ACC112 (cell line): ENCODE results near the gene PTPRG.

Experiments
- H2AFZ ChIP-seq: fragments of 200-600 bp; sonication (generic); one replicate; pipeline ENCODE4 v1.6.0; 2017; ENCODE audit warnings: antibody characterized with exemption, low read length; ENCODE audit not compliant: unreplicated experiment
- H3K27ac ChIP-seq: fragments of 200-600 bp; sonication (generic); 2 replicates; pipeline ENCODE4 v1.5.1; 2014; ENCODE audit warnings: low read depth, mild to moderate bottlenecking, antibody characterized with exemption, low read length, moderate library complexity
- H3K27me3 ChIP-seq: fragments of 200-600 bp; sonication (generic); 2 replicates; pipeline ENCODE4 v1.6.1; 2014; ENCODE audit warnings: mild to moderate bottlenecking, antibody characterized with exemption, low read length, moderate library complexity, mixed read lengths; ENCODE audit not compliant: insufficient read depth
- H3K36me3 ChIP-seq: fragments of 200-600 bp; sonication (generic); 2 replicates; pipeline ENCODE4 v1.6.1; 2016; ENCODE audit warnings: mild to moderate bottlenecking, antibody characterized with exemption, low read length, moderate library complexity, mixed read lengths; ENCODE audit not compliant: insufficient read depth
- H3K4me1 ChIP-seq: fragments of 200-600 bp; sonication (generic); one replicate; pipeline ENCODE4 v1.6.1; 2016; ENCODE audit warnings: low read length, mixed read lengths; ENCODE audit not compliant: insufficient read depth, unreplicated experiment, control insufficient read depth
- H3K4me3 ChIP-seq: fragments of 200-600 bp; sonication (generic); 2 replicates; pipeline ENCODE4 v1.5.1; 2014; ENCODE audit warnings: mild to moderate bottlenecking, low read depth, low read length
- H3K79me2 ChIP-seq: fragments of 200-600 bp; sonication (generic); one replicate; pipeline ENCODE4 v1.6.0; 2016; ENCODE audit warnings: low read length; ENCODE audit not compliant: control insufficient read depth, unreplicated experiment, insufficient read depth

Gene PTPRG

GRCh38 chr3:62153231-62153630 is 591.9 kb downstream of the PTPRG start:
- no peak overlapping the region for H3K27ac ChIP-seq
- H2AFZ ChIP-seq = no peak overlapping the region
- no peaks in the 10 kb centered on the region for H3K27me3 ChIP-seq
- H3K4me3 ChIP-seq = no peak overlapping the region
- peaks cover 7% of the 10 kb centered on the region for H3K4me1 ChIP-seq
- H3K36me3 ChIP-seq = peaks cover 6% of the 10 kb centered on the region; the same call in 1 of the 2 replicates
- no peaks in the 10 kb centered on the region for H3K79me2 ChIP-seq

- Histone ChIP-seq H2AFZ (no peak overlapping the region), H3K27me3 (no peaks in the 10 kb centered on the region), H3K79me2 (no peaks in the 10 kb centered on the region), H3K36me3 (peaks cover 6% of the 10 kb centered on the region; the same call in 1 of the 2 replicates), H3K4me3 (no peak overlapping the region), H3K4me1 (peaks cover 17% of the 10 kb centered on the region), H3K27ac (no peak overlapping the region)
Measured at GRCh38 chr3:62154457-62155148, 593.2 kb downstream of the PTPRG start.

GRCh38 chr3:62159056-62159708 is 597.8 kb downstream of the PTPRG start:
- H3K27me3 ChIP-seq = no peaks in the 10 kb centered on the region
- peak overlapping the region; percentile 53 for H3K4me3 ChIP-seq
- peaks cover 6% of the 10 kb centered on the region; the same call in 1 of the 2 replicates for H3K36me3 ChIP-seq
- no peaks in the 10 kb centered on the region for H3K79me2 ChIP-seq
- H2AFZ ChIP-seq = peak overlapping the region; percentile 29
- H3K27ac ChIP-seq = peak overlapping the region; percentile 91
- H3K4me1 ChIP-seq = peaks cover 36% of the 10 kb centered on the region

- Histone ChIP-seq H2AFZ (peak overlapping the region; percentile 47), H3K4me1 (peaks cover 36% of the 10 kb centered on the region), H3K27ac (peak overlapping the region; percentile 91), H3K79me2 (no peaks in the 10 kb centered on the region), H3K4me3 (peak overlapping the region; percentile 53), H3K27me3 (no peaks in the 10 kb centered on the region), H3K36me3 (peaks cover 6% of the 10 kb centered on the region; the same call in 1 of the 2 replicates)
Measured at GRCh38 chr3:62159709-62160092, 598.3 kb downstream of the PTPRG start.

GRCh38 chr3:62161371-62161770 is 600.0 kb downstream of the PTPRG start:
- Histone ChIP-seq H3K4me1 (peaks cover 36% of the 10 kb centered on the region), H3K4me3 (no peak overlapping the region), H3K36me3 (peaks cover 6% of the 10 kb centered on the region; the same call in 1 of the 2 replicates), H3K79me2 (no peaks in the 10 kb centered on the region), H3K27me3 (no peaks in the 10 kb centered on the region), H2AFZ (no peak overlapping the region), H3K27ac (no peak overlapping the region; the same call in 1 of the 2 replicates)

GRCh38 chr3:62164196-62164595 is 602.8 kb downstream of the PTPRG start:
- no peaks in the 10 kb centered on the region for H3K36me3 ChIP-seq
- H3K4me3 ChIP-seq = no peak overlapping the region
- H3K79me2 ChIP-seq = no peaks in the 10 kb centered on the region
- no peak overlapping the region for H2AFZ ChIP-seq
- H3K27me3 ChIP-seq = no peaks in the 10 kb centered on the region
- H3K27ac ChIP-seq = no peak overlapping the region
- peaks cover 28% of the 10 kb centered on the region for H3K4me1 ChIP-seq

- no peak overlapping the region for H2AFZ ChIP-seq
- H3K27ac ChIP-seq = no peak overlapping the region
- H3K4me1 ChIP-seq = peaks cover 28% of the 10 kb centered on the region
- no peak overlapping the region for H3K4me3 ChIP-seq
- no peaks in the 10 kb centered on the region for H3K36me3 ChIP-seq
- no peaks in the 10 kb centered on the region for H3K79me2 ChIP-seq
- H3K27me3 ChIP-seq = no peaks in the 10 kb centered on the region
Measured at GRCh38 chr3:62164746-62165145, 603.4 kb downstream of the PTPRG start.

GRCh38 chr3:62167566-62168262 is 606.3 kb downstream of the PTPRG start:
- Histone ChIP-seq H3K4me1 (peaks cover 21% of the 10 kb centered on the region), H3K36me3 (peaks cover 8% of the 10 kb centered on the region), H3K79me2 (no peaks in the 10 kb centered on the region), H3K4me3 (no peak overlapping the region), H3K27ac (no peak overlapping the region), H3K27me3 (no peaks in the 10 kb centered on the region), H2AFZ (no peak overlapping the region)

GRCh38 chr3:62168356-62168755 is 607.0 kb downstream of the PTPRG start:
- Histone ChIP-seq H3K27ac (no peak overlapping the region), H3K4me3 (no peak overlapping the region), H2AFZ (no peak overlapping the region), H3K36me3 (peaks cover 8% of the 10 kb centered on the region), H3K79me2 (no peaks in the 10 kb centered on the region), H3K4me1 (peaks cover 21% of the 10 kb centered on the region), H3K27me3 (no peaks in the 10 kb centered on the region)

- H3K4me3 ChIP-seq = peak overlapping the region; percentile 23; the same call in 1 of the 2 replicates
- no peaks in the 10 kb centered on the region for H3K27me3 ChIP-seq
- peak overlapping the region; percentile 78 for H3K27ac ChIP-seq
- H3K36me3 ChIP-seq = peaks cover 8% of the 10 kb centered on the region
- H3K79me2 ChIP-seq = no peaks in the 10 kb centered on the region
- H3K4me1 ChIP-seq = peaks cover 21% of the 10 kb centered on the region
- H2AFZ ChIP-seq = no peak overlapping the region
Measured at GRCh38 chr3:62169906-62170660, 608.7 kb downstream of the PTPRG start.
